ENCODE data around the gene GJD4. TPM values are rescaled to one million over a fixed set of nuclear protein-coding genes. Genes with fewer than 3 reads are reported as not detected.

The GJD4 gene
- total RNA-seq, 2 donors from 2014 or later: 0.22 TPM; not detected in 1

- Mint-ChIP-seq H3K27ac (no peak overlapping the region), H3K36me3 (ENCODE audit: low read depth) (no peaks in the 10 kb centered on the region), H3K27me3 (peaks cover 14% of the 10 kb centered on the region), H3K4me3 (no peak overlapping the region), H3K4me1 (no peaks in the 10 kb centered on the region)
- DNase-seq: no peak
- ATAC-seq: no peak
- no peaks in the 10 kb centered on the region for H3K9me3 ChIP-seq (ENCODE audit: control insufficient read depth, low read length, poor library complexity, severe bottlenecking)
Observed at GRCh38 chr10:35585356-35585755, 19.8 kb upstream of the GJD4 start.

- no peak for DNase-seq
- peaks cover 14% of the 10 kb centered on the region for H3K27me3 Mint-ChIP-seq
- no peaks in the 10 kb centered on the region for H3K36me3 Mint-ChIP-seq (ENCODE audit: low read depth)
- H3K4me3 Mint-ChIP-seq: no peak overlapping the region
- H3K27ac Mint-ChIP-seq: no peak overlapping the region
- H3K4me1 Mint-ChIP-seq: no peaks in the 10 kb centered on the region
- no peaks in the 10 kb centered on the region for H3K9me3 ChIP-seq (ENCODE audit: control insufficient read depth, low read length, poor library complexity, severe bottlenecking)
- no peak for ATAC-seq
Observed at GRCh38 chr10:35585903-35586535, 19.1 kb upstream of the GJD4 start.

GRCh38 chr10:35588836-35589235 lies 16.3 kb upstream of the GJD4 start:
- DNase-seq (no peak), ATAC-seq (no peak)
- Mint-ChIP-seq H3K27ac (no peak overlapping the region), H3K27me3 (peaks cover 14% of the 10 kb centered on the region), H3K4me3 (no peak overlapping the region), H3K4me1 (no peaks in the 10 kb centered on the region), H3K36me3 (ENCODE audit: low read depth) (no peaks in the 10 kb centered on the region)
- H3K9me3 ChIP-seq (ENCODE audit: control insufficient read depth, low read length, poor library complexity, severe bottlenecking): no peaks in the 10 kb centered on the region

- H3K9me3 ChIP-seq (ENCODE audit: control insufficient read depth, low read length, poor library complexity, severe bottlenecking): no peaks in the 10 kb centered on the region
- ATAC-seq (no peak), DNase-seq (no peak)
- Mint-ChIP-seq H3K4me3 (no peak overlapping the region), H3K27ac (no peak overlapping the region), H3K4me1 (no peaks in the 10 kb centered on the region), H3K27me3 (peaks cover 6% of the 10 kb centered on the region), H3K36me3 (ENCODE audit: low read depth) (no peaks in the 10 kb centered on the region)
Observed at GRCh38 chr10:35592441-35592840, 12.7 kb upstream of the GJD4 start.

- no peak for DNase-seq
- no peak overlapping the region for H3K27ac Mint-ChIP-seq
Observed at GRCh38 chr10:35594115-35595079, 10.7 kb upstream of the GJD4 start.

GRCh38 chr10:35595106-35595505 lies 10.0 kb upstream of the GJD4 start:
- H3K36me3 Mint-ChIP-seq (ENCODE audit: low read depth): no peaks in the 10 kb centered on the region
- DNase-seq: no peak
- H3K4me1 Mint-ChIP-seq: no peaks in the 10 kb centered on the region
- H3K4me3 Mint-ChIP-seq: no peak overlapping the region
- no peak for ATAC-seq
- H3K27ac Mint-ChIP-seq: no peak overlapping the region
- H3K27me3 Mint-ChIP-seq: peaks cover 7% of the 10 kb centered on the region
- no peaks in the 10 kb centered on the region for H3K9me3 ChIP-seq (ENCODE audit: control insufficient read depth, low read length, poor library complexity, severe bottlenecking)

More at GRCh38 chr10:35594115-35595079, 10.7 kb upstream of the GJD4 start:
- no peaks in the 10 kb centered on the region for H3K9me3 ChIP-seq (ENCODE audit: control insufficient read depth, low read length, poor library complexity, severe bottlenecking)
- ATAC-seq: no peak
- Mint-ChIP-seq H3K4me3 (no peak overlapping the region), H3K27me3 (no peaks in the 10 kb centered on the region), H3K4me1 (no peaks in the 10 kb centered on the region), H3K36me3 (ENCODE audit: low read depth) (no peaks in the 10 kb centered on the region)

GRCh38 chr10:35598379-35598778 lies 6.8 kb upstream of the GJD4 start:
- Mint-ChIP-seq H3K27ac (no peak overlapping the region), H3K4me3 (no peak overlapping the region), H3K4me1 (no peaks in the 10 kb centered on the region), H3K27me3 (peaks cover 28% of the 10 kb centered on the region), H3K36me3 (ENCODE audit: low read depth) (peaks cover 3% of the 10 kb centered on the region)
- DNase-seq (no peak), ATAC-seq (no peak)
- no peaks in the 10 kb centered on the region for H3K9me3 ChIP-seq (ENCODE audit: control insufficient read depth, low read length, poor library complexity, severe bottlenecking)

- ATAC-seq: no peak
- Mint-ChIP-seq H3K27ac (no peak overlapping the region), H3K36me3 (ENCODE audit: low read depth) (peaks cover 3% of the 10 kb centered on the region)
Observed at GRCh38 chr10:35600193-35600592, 4.9 kb upstream of the GJD4 start.

GRCh38 chr10:35606430-35606829 lies 1.3 kb downstream of the GJD4 start:
- ATAC-seq (no peak), DNase-seq (no peak)
- peaks cover 2% of the 10 kb centered on the region for H3K36me3 Mint-ChIP-seq (ENCODE audit: low read depth)
- H3K9me3 ChIP-seq (ENCODE audit: control insufficient read depth, low read length, poor library complexity, severe bottlenecking): no peaks in the 10 kb centered on the region
- H3K4me3 Mint-ChIP-seq: no peak overlapping the region
- H3K4me1 Mint-ChIP-seq: peaks cover 5% of the 10 kb centered on the region
- H3K27me3 Mint-ChIP-seq: peaks cover 61% of the 10 kb centered on the region
- no peak overlapping the region for H3K27ac Mint-ChIP-seq

More at GRCh38 chr10:35600193-35600592, 4.9 kb upstream of the GJD4 start:
- H3K4me1 Mint-ChIP-seq: no peaks in the 10 kb centered on the region
- H3K4me3 Mint-ChIP-seq: no peak overlapping the region
- no peak for DNase-seq
- H3K9me3 ChIP-seq (ENCODE audit: control insufficient read depth, low read length, poor library complexity, severe bottlenecking): no peaks in the 10 kb centered on the region
- H3K27me3 Mint-ChIP-seq: peaks cover 43% of the 10 kb centered on the region

GRCh38 chr10:35607475-35608327 lies 2.6 kb downstream of the GJD4 start:
- peak; percentile 37 for ATAC-seq
- Mint-ChIP-seq H3K27me3 (peaks cover 68% of the 10 kb centered on the region), H3K27ac (no peak overlapping the region)

GRCh38 chr10:35608328-35608672 lies 3.2 kb downstream of the GJD4 start:
- H3K27ac Mint-ChIP-seq: no peak overlapping the region
- no peak for DNase-seq
- peaks cover 64% of the 10 kb centered on the region for H3K27me3 Mint-ChIP-seq
- peaks cover 5% of the 10 kb centered on the region for H3K4me1 Mint-ChIP-seq
- H3K36me3 Mint-ChIP-seq (ENCODE audit: low read depth): no peaks in the 10 kb centered on the region
- ATAC-seq: no peak
- no peaks in the 10 kb centered on the region for H3K9me3 ChIP-seq (ENCODE audit: control insufficient read depth, low read length, poor library complexity, severe bottlenecking)
- H3K4me3 Mint-ChIP-seq: no peak overlapping the region

More at GRCh38 chr10:35607475-35608327, 2.6 kb downstream of the GJD4 start:
- no peak for DNase-seq
- H3K4me3 Mint-ChIP-seq: peak overlapping the region; percentile 80
- H3K4me1 Mint-ChIP-seq: peaks cover 5% of the 10 kb centered on the region
- no peaks in the 10 kb centered on the region for H3K9me3 ChIP-seq (ENCODE audit: control insufficient read depth, low read length, poor library complexity, severe bottlenecking)
- no peaks in the 10 kb centered on the region for H3K36me3 Mint-ChIP-seq (ENCODE audit: low read depth)

- H3K27ac Mint-ChIP-seq: no peak overlapping the region
- H3K9me3 ChIP-seq (ENCODE audit: control insufficient read depth, low read length, poor library complexity, severe bottlenecking): no peaks in the 10 kb centered on the region
- no peak for DNase-seq
- no peaks in the 10 kb centered on the region for H3K36me3 Mint-ChIP-seq (ENCODE audit: low read depth)
- ATAC-seq: no peak
- peaks cover 71% of the 10 kb centered on the region for H3K27me3 Mint-ChIP-seq
- H3K4me1 Mint-ChIP-seq: peaks cover 5% of the 10 kb centered on the region
- no peak overlapping the region for H3K4me3 Mint-ChIP-seq
Observed at GRCh38 chr10:35611750-35612149, 6.6 kb downstream of the GJD4 start.

All from T-helper 17 cell (primary cell).